Activated naive CD8-positive, alpha-beta T cell treated with anti-CD3 and anti-CD28 coated beads, Interleukin-2, amount 10 ng/mL, durations not matched to agents 7 days and 5 days (primary cell): ENCODE data around the gene OR10H4. TPM values are rescaled to one million over a fixed set of nuclear protein-coding genes. Genes with fewer than 3 reads are reported as not detected.
"Not testable (repeated sequence)": the region's sequence is repeated elsewhere in the genome, so short reads cannot be mapped to it uniquely, and the experiment has no call there.

Experiments
- ATAC-seq: fragments of 150-1000 bp; cut with Tn5 transposase; one replicate; pipeline ENCODE4 v1.10.0; 2021; ENCODE audit warnings: low read depth, moderate library complexity
- POLR2A ChIA-PET: fragments of 350-600 bp; sonication (Branson Sonifier 250); formaldehyde crosslinking; loops from one replicate; lab custom pipeline; 2021; ENCODE audit warnings: antibody characterized with exemption; lab: Charles Lee
- DNase-seq: peaks from one replicate; pipeline ENCODE4 v3.0.0; 2021
- H3K27ac Mint-ChIP-seq: one replicate; pipeline ENCODE4 v1.8.0; 2022; ENCODE audit warnings: mild to moderate bottlenecking, mixed read lengths
- H3K27me3 Mint-ChIP-seq: one replicate; pipeline ENCODE4 v1.8.0; 2022; ENCODE audit warnings: mild to moderate bottlenecking, moderate library complexity, mixed read lengths
- H3K36me3 Mint-ChIP-seq: one replicate; pipeline ENCODE4 v1.8.0; 2021; ENCODE audit warnings: mild to moderate bottlenecking, mixed read lengths
- H3K4me1 Mint-ChIP-seq: one replicate; pipeline ENCODE4 v1.8.0; 2021; ENCODE audit warnings: mixed read lengths
- H3K4me3 Mint-ChIP-seq: one replicate; pipeline ENCODE4 v1.8.0; 2022; ENCODE audit warnings: mild to moderate bottlenecking, moderate library complexity, mixed read lengths
- H3K9me3 Mint-ChIP-seq: one replicate; pipeline ENCODE4 v1.8.0; 2021; ENCODE audit warnings: mixed read lengths
- total RNA-seq, 2 experiments: library from RNA; stranded (reverse); gene quantifications; one replicate each; pipeline ENCODE4 v1.2.3, GENCODE V29; 2021

Gene OR10H4
- total RNA-seq: not detected

DNA sequence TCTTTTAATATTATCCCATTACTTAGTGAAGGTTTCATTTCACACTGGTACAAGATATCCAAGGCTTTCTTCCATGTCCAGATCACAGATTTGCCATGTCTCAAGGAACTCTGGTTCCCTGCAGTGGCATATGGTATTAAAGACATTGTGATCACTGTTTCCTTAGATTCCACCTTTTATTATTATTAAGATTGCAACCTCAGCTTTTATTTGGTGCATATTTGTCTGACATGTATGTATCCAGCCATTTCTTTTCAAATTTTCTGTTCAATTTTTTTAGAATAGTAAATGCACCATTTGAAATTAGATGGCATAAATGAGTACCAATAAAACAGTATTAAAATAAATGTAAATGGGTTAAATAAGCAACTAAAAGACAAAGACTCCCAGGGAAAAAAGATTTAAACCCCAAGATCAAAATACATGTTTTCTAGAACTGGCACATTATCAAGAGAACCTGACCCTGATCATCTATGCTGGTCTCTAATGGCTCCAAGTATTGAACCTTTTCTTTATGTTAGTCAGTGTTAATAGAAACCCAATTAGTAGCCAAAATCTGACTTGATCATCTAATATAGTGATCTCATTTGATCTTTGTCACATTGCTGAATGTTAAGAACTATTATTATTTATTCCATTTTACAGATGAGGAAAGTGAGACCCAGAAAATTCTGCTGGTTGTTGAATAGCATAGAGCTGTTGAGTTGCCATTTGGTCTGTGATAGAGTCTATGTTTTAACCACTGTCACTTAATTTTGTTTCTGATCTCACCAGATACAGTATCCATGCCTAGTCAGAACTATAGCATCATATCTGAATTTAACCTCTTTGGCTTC lies at the start of gene OR10H4:
Gene OR10H4, plus strand, starts transcription at position 786 of the 836 bp plus-strand sequence. Its CDS starts 0 bp downstream, at position 786.
- H3K4me3 Mint-ChIP-seq: no peak within 1 kb of the TSS
- ATAC-seq: no peak
- H3K27me3 Mint-ChIP-seq: peaks cover 44% of the 10 kb centered on the region
- H3K36me3 Mint-ChIP-seq: no peaks in the 10 kb centered on the region
- no peaks in the 10 kb centered on the region for H3K4me1 Mint-ChIP-seq
- H3K27ac Mint-ChIP-seq: no peak within 1 kb of the TSS
- POLR2A ChIA-PET: no interaction called here
- no peak for DNase-seq
- H3K9me3 Mint-ChIP-seq: peaks cover 16% of the 10 kb centered on the region

DNA sequence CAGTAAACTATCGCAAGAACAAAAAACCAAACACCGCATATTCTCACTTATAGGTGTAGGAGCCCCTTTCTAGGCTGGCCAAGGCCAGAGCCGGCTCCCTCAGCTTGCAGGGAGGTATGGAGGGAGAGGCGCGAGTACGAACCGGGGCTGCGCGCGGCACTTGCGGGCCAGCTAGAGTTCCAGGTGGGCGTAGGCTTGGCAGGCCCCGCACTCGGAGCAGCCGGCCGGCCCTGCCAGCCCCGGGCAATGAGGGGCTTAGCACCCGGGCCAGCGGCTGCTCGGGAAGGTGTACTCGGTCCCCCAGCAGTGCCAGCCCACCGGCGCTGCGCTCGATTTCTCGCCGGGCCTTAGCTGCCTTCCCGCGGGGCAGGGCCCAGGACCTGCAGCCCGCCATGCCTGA lies 49.2 kb upstream of the OR10H4 start:
- DNase-seq, H3K4me1 Mint-ChIP-seq, H3K4me3 Mint-ChIP-seq, H3K9me3 Mint-ChIP-seq, H3K36me3 Mint-ChIP-seq, POLR2A ChIA-PET, H3K27ac Mint-ChIP-seq, ATAC-seq: not testable (repeated sequence)
- peaks cover 32% of the 10 kb centered on the region for H3K27me3 Mint-ChIP-seq

DNA sequence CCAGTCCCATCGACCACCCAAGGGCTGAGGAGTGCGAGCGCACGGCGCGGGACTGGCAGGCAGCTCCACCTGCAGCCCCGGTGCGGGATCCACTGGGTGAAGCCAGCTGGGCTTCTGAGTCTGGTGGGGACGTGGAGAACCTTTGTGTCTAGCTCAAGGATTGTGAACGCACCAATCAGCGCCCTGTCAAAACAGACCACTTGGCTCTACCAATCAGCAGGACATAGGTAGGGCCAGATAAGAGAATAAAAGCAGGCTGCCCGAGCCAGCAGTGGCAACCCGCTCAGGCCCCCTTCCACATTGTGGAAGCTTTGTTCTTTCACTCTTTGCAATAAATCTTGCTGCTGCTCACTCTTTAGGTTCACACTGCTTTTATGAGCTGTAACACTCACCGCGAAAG lies 48.8 kb upstream of the OR10H4 start:
- H3K27me3 Mint-ChIP-seq: peaks cover 37% of the 10 kb centered on the region
- POLR2A ChIA-PET, ATAC-seq, H3K9me3 Mint-ChIP-seq, H3K27ac Mint-ChIP-seq, H3K4me1 Mint-ChIP-seq, H3K36me3 Mint-ChIP-seq, DNase-seq: not testable (repeated sequence)
- peak overlapping the region; percentile 80 for H3K4me3 Mint-ChIP-seq

- Mint-ChIP-seq H3K27me3 (peaks cover 39% of the 10 kb centered on the region), H3K4me1 (peaks cover 6% of the 10 kb centered on the region), H3K4me3 (peak overlapping the region; percentile 80), H3K9me3 (peaks cover 1% of the 10 kb centered on the region), H3K27ac (no peak overlapping the region), H3K36me3 (no peaks in the 10 kb centered on the region)
- ATAC-seq: no peak
- DNase-seq: no peak
- POLR2A ChIA-PET: no interaction called here
These were observed 48.3 kb upstream of the OR10H4 start for GRCh38 chr19:15900504-15900903.

DNA sequence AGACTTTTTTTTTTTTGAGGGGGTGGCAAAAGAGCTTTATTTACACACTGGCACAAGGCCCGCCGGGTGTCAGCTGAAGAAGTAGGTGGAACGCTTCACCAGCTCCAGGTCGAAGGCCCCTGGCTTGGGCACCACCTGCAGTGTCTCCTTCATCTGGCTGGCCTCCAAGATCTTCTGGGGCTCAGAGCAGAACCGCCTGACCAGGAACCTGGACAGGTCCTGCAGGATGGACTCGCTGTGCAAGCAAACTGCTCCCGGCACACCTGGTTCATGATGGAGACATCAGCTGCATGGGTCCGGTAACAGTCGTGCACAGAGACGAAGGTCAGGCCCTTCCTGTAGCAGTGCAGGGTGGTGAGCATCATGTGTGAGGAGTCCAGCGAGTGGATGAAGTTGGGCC lies 46.6 kb upstream of the OR10H4 start:
- H3K4me1 Mint-ChIP-seq: peaks cover 6% of the 10 kb centered on the region
- POLR2A ChIA-PET: no interaction called here
- ATAC-seq (no peak), DNase-seq (no peak)
- H3K27ac Mint-ChIP-seq: no peak overlapping the region
- no peak overlapping the region for H3K4me3 Mint-ChIP-seq
- peaks cover 53% of the 10 kb centered on the region for H3K27me3 Mint-ChIP-seq
- no peaks in the 10 kb centered on the region for H3K36me3 Mint-ChIP-seq
- peaks cover 1% of the 10 kb centered on the region for H3K9me3 Mint-ChIP-seq

DNA sequence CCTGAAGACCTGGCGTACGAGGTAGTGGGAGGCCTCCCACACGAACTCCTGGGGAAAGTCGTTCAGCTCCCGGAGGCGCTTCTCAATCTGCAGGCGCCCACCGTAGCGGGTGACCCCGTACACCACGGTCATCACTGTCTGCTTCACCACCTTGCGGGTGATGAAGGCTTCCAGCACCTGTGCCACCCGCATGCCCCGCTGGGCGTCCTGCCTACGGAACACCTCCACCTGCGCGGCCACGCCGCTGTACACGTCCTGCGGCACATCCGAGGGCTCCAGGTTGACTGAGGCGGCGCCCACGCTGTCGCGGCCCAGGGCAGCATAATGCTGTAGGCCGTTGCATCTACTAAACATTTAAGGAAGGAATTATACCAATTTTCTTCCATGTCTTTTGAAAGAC lies 45.9 kb upstream of the OR10H4 start:
- H3K4me3 Mint-ChIP-seq, H3K36me3 Mint-ChIP-seq, H3K4me1 Mint-ChIP-seq, H3K9me3 Mint-ChIP-seq, POLR2A ChIA-PET, ATAC-seq, H3K27ac Mint-ChIP-seq, DNase-seq: not testable (repeated sequence)
- H3K27me3 Mint-ChIP-seq: peaks cover 56% of the 10 kb centered on the region

DNA sequence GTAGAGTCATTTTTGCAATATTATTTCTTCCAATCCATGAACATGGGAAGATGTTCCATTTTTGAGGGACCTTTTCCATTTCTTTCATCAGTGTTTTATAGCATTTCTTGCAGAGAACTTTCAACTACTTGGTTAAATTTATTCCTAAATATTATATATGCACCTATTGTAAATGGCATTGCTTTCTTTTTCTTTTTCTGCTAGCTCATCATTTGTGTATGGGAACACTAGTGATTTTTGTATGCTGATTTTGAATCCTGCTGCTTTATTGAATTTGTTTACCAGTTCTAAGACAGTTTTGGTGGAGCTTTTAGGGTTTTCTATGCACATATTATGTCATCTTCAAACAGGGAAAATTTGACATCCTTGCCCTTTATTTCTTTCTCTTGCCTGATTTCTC lies 43.8 kb upstream of the OR10H4 start:
- POLR2A ChIA-PET: no interaction called here
- Mint-ChIP-seq H3K4me3 (no peak overlapping the region), H3K27ac (no peak overlapping the region), H3K4me1 (peaks cover 5% of the 10 kb centered on the region), H3K36me3 (no peaks in the 10 kb centered on the region), H3K27me3 (peaks cover 59% of the 10 kb centered on the region), H3K9me3 (peaks cover 1% of the 10 kb centered on the region)
- DNase-seq: no peak
- ATAC-seq: no peak

- peaks cover 5% of the 10 kb centered on the region for H3K9me3 Mint-ChIP-seq
- no peaks in the 10 kb centered on the region for H3K4me1 Mint-ChIP-seq
- no peak overlapping the region for H3K27ac Mint-ChIP-seq
- no peak overlapping the region for H3K4me3 Mint-ChIP-seq
- DNase-seq (no peak), ATAC-seq (no peak)
- H3K36me3 Mint-ChIP-seq: no peaks in the 10 kb centered on the region
- POLR2A ChIA-PET: no interaction called here
- H3K27me3 Mint-ChIP-seq: peaks cover 49% of the 10 kb centered on the region
These were observed 37.1 kb upstream of the OR10H4 start for GRCh38 chr19:15911599-15912235.

DNA sequence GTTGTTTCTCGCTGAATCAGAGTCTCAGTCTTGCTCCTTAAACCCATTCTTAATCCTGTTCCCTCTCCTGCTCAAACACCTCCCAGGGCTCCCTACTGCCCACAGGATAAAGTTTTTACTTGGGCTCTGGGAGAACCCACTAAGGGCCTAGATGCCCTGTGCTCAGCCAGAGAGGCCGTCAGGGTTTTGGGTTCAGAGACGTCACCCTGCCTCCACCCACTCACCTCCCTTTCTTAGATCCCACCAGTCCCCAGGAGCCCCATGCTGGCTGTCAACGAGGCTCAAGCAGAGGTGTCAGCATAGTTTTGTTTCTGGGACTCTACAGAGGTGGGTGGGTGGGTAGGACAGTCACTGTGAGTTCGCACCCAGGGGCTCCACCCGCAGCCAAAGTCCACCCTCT lies 35.4 kb upstream of the OR10H4 start:
- ATAC-seq: no peak

GRCh38 chr19:15913830-15914229 lies 35.0 kb upstream of the OR10H4 start:
- no peaks in the 10 kb centered on the region for H3K4me1 Mint-ChIP-seq
- H3K36me3 Mint-ChIP-seq: no peaks in the 10 kb centered on the region
- H3K4me3 Mint-ChIP-seq: no peak overlapping the region
- POLR2A ChIA-PET: no interaction called here
- H3K27me3 Mint-ChIP-seq: peaks cover 42% of the 10 kb centered on the region
- DNase-seq (no peak), ATAC-seq (no peak)
- H3K27ac Mint-ChIP-seq: no peak overlapping the region
- peaks cover 6% of the 10 kb centered on the region for H3K9me3 Mint-ChIP-seq

More for the DNA sequence above, 35.4 kb upstream of the OR10H4 start:
- peaks cover 6% of the 10 kb centered on the region for H3K9me3 Mint-ChIP-seq
- no peaks in the 10 kb centered on the region for H3K4me1 Mint-ChIP-seq
- H3K36me3 Mint-ChIP-seq: no peaks in the 10 kb centered on the region
- no peak overlapping the region for H3K4me3 Mint-ChIP-seq
- peaks cover 43% of the 10 kb centered on the region for H3K27me3 Mint-ChIP-seq
- POLR2A ChIA-PET: no interaction called here
- no peak overlapping the region for H3K27ac Mint-ChIP-seq
- DNase-seq: no peak

DNA sequence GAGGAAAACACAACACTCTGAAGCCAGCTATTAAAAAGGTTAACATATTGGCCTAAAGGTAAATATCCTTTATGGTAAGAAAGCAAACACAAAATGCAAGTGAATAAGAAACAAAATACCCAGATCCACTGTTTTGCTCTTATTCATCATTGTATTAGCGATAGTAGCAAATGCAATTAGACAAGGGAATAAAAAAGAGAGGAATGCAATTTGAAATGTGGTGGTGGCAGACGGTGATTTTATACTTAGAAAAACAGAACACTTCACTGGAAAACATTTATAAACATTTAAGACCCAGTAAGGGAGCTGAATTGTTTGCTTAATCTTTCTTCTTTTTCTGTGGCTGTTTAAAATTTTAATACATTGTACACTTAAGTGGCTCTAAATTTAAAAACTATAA lies 33.7 kb upstream of the OR10H4 start:
- ATAC-seq: no peak
- POLR2A ChIA-PET: no interaction called here
- Mint-ChIP-seq H3K27me3 (peaks cover 39% of the 10 kb centered on the region), H3K36me3 (no peaks in the 10 kb centered on the region), H3K9me3 (peaks cover 6% of the 10 kb centered on the region), H3K27ac (no peak overlapping the region), H3K4me1 (no peaks in the 10 kb centered on the region), H3K4me3 (no peak overlapping the region)
- no peak for DNase-seq

DNA sequence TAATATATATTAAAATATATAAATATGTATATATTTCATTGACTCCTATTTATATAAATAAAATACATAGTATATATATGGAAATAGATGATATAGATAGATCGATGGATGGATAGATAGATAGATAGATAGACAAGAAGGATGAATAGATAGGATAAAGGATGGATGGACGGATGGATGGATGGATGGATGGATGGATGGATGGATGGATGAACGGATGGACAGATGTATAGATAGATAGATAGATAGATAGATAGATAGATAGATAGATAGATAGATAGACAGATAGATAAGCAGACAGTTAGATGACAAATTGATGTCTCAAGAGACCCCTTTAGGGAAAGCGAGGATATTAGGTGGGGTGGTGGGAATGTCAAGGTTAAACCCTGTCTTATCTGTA lies 29.6 kb upstream of the OR10H4 start:
- POLR2A ChIA-PET: no interaction called here
- peaks cover 27% of the 10 kb centered on the region for H3K27me3 Mint-ChIP-seq
- H3K36me3 Mint-ChIP-seq: no peaks in the 10 kb centered on the region
- no peak overlapping the region for H3K4me3 Mint-ChIP-seq
- ATAC-seq: no peak
- peaks cover 6% of the 10 kb centered on the region for H3K9me3 Mint-ChIP-seq
- H3K4me1 Mint-ChIP-seq: no peaks in the 10 kb centered on the region
- no peak overlapping the region for H3K27ac Mint-ChIP-seq
- DNase-seq: no peak

DNA sequence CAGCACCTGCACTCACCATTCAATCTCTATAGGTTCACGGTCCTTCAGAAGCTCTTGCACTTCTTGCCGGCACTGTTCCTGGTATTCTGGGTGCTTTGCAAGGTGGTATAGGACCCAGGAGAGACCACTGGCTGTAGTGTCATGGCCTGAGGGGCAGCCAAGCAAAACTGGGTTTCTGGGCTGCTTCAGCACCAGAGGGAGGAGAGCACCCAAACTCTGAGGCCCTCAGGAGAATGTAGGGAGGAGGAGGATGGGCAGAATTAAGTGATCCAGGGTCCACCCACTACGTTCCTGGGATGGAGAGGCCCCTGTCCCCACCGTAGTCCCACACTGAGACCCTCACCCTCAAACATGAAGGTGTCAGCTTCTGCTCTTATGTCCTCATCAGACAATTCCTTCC lies 26.8 kb upstream of the OR10H4 start:
- POLR2A ChIA-PET: no interaction called here

GRCh38 chr19:15923702-15924101 lies 25.1 kb upstream of the OR10H4 start:
- peaks cover 23% of the 10 kb centered on the region for H3K27me3 Mint-ChIP-seq
- no peak for ATAC-seq
- H3K36me3 Mint-ChIP-seq: no peaks in the 10 kb centered on the region
- no peaks in the 10 kb centered on the region for H3K4me1 Mint-ChIP-seq
- no peak for DNase-seq
- H3K27ac Mint-ChIP-seq: no peak overlapping the region
- POLR2A ChIA-PET: no interaction called here
- no peaks in the 10 kb centered on the region for H3K9me3 Mint-ChIP-seq
- H3K4me3 Mint-ChIP-seq: no peak overlapping the region

More for the DNA sequence above, 26.8 kb upstream of the OR10H4 start:
- ATAC-seq (no peak), DNase-seq (no peak)
- Mint-ChIP-seq H3K36me3 (no peaks in the 10 kb centered on the region), H3K27ac (no peak overlapping the region), H3K4me3 (no peak overlapping the region), H3K27me3 (peaks cover 24% of the 10 kb centered on the region), H3K9me3 (no peaks in the 10 kb centered on the region), H3K4me1 (no peaks in the 10 kb centered on the region)
